COR-L47 (cell line): Measurements from ENCODE around the gene IRF2.

Source experiments
- DNase-seq: peaks from one replicate; lab custom pipeline; 2025; lab: John Stamatoyannopoulos, UW

The IRF2 gene

DNA sequence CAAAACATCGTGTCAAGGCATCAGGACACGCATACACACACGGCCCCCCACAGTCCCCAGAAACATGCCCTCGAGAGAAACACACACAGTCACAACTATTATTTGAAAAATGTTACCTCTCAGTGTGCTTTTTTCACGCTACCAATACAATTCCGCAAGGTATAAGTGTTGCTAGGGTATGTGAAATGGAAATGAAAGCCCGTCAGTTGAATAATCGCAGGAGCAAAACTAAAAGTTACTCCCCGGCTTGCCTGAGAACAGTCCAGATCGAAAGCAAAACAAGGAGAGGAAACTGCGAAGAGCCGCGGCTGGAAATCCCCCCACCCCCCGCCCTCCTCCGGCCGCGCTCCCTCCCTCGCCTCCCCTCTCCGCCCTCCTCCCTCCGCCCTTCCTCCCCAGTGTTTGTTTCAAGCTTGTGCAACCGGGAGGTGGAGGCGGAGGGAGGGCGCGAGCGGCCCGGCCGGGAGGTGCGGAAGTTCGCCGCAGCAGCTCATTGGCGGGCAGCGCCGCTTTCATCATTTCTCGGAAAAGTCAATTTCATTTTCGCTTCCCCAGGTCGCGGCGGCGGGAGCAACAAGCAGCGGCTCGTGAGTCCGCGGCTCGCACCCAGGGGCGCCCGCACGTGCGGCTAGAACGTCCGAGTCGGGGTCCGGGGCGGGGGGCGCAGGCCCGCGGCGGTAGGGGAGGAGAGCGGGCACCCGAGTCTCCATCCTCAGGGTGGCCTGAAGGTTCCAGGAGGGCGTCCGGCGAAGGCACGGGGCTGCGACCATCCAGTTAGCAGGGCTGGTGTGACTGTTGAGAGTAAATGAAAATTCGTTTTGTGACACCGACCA is at the start of gene IRF2:
TSS of gene IRF2 (minus strand) at position 288 of the 833 bp plus-strand sequence. CDS start 45,486 bp downstream, outside the sequence.
- peak; percentile 89 for DNase-seq

DNA sequence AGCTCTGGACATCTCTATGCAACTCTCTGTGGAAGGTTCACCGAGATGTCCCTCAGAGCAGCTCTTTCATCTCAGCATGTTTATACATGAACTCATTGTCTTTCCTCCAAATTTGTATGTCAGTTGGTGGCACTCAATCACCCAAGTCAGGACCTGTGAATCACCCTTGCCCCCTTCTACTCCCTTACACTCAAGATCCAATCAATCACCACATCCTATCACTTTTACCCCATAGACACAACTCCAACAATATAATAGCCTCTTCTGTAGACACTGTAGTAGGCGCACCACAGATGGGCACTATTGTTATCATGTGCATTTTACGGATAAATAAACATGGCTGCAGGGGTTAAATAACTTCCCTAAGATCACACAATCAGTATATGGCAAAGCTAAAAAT is 41.3 kb upstream of the IRF2 start:
- DNase-seq = no peak

DNA sequence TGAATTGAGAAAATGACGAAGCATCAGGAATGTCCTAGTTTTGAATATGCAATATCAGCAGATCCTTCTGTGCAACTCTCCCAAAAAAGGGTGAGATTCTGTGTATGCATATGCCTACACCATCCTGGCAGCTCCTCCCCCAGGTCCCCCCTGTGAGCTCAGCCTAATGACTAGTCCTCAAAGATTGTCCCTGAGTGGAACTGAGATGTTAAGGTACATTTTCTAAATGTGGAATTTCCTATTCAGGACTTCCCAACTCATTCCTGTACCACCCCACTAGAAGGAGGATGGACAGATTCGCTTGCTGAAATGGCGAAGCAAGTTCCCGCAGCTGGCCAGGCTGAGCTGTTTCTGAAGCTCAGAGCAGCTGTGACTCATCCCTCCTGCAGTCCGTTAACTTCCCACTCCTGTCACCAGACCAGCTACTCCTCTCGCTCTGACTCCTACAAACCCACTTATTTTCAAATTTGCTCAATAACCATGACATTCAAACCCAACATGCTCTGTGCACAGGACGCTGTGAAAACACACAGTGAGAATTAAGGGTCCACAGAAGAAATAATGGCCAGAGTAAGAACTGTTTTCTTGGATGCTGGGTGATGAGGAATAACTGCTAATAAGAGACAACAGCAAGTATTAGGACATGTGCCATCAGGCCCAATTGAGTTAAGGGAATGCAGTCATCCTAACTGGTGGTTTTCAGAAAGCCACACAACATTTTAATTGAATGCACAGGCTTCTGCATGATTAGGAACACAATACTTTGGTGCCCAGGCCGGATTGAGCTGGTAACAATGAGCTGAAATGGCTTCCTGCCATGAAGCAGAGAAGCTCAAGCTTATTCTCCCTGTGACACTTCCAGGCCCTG is 40.0 kb upstream of the IRF2 start:
- DNase-seq = no peak

DNA sequence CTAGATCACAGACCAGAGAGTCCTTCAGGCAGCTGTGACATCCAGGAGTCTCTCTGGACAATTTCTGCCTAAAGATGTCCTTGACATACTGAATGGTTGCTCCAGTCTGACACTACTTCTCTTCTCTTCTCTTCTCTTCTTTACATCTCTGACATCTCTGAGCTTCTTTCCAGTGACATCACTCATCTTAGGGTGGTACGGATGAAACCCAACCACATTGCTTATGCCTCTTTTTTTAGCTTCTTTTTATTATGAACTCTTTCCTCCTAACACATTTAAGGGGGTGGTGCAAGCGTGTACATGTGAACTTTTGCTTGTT is 39.4 kb upstream of the IRF2 start:
- DNase-seq = no peak

DNA sequence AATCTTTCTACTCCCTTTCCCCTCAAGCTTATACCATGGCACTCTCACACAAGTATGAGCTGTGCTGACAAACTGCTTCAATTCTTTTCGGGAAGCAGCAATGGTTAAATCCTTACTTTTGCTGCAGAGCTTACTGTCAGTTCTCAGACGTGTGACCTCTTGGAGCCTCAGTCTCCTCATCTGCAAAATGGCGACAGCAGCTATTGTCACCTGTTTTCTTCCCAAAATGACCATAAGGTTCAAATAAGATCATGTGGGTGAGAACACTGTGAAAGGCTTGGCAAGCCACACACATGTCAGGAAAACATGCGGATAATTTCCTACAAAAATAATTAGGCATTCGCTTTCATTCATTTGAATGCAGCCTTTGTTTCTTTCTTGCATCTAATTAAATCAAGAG is 36.8 kb upstream of the IRF2 start:
- no peak for DNase-seq

DNA sequence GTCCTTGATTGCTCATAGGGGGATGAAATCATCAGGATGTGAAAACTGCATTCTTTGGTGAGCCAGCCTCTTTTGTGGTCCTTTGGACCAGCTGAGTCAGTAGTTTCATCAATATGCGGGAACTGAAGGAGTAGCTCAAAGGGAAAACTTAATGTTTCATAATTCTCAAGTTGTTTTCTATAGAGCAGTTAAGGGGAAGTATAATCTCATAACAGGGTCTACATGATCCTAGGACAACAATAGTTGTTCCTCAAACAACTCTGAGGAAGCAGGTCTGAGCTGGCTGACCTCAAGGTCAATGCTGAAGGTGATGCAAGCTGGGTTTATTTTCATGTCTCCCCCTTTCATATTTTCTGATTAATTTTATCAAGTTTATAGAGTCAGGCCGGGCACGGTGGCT is 36.1 kb upstream of the IRF2 start:
- no peak for DNase-seq

DNA sequence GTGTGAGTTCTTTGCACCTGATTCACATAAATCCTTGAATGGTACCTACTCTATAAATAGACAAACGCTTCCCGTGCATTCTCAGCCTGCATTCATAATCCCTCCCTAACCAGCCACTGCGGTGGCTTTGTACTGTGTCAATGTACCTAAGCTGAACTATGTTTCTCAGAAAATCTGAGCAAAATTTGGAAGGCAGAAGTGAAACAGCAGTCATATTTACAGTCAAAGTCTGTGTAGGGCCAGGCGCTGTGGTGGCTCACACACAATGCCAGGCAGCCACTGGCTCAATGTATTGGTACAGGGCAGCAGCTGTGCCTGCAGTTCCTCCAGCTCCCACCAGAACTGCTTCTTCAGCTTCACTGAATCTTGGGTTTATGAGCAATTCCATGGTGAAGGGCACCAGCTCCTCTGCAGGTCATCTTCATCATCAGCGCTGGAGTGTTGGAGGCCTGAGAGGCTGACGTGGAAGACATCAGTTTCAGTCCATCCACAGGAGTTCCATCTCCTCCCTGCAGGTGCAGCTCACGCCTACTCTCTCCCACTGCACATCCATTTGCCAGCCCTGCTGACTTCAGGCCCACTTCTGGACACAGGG is 32.3 kb upstream of the IRF2 start:
- DNase-seq = no peak

DNA sequence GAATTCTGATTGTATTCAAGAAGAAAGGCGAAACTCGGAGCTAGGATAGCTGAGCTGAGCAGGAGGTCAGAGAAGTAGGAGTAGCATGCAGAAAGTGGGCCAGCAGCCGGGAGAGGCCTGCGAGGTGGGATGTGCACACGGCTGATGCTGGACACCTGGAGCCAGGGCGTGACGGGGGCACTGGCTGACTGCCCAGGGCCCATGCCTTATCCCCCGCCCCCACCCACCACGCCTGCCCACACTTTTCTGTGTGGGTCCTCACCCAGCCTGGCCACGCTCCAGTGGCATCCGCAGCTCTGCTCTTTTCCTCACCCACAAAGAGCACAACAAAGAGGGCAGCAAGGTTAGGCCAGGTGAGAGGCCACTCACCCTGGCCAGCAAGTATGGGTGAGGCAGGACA is 30.0 kb upstream of the IRF2 start:
- DNase-seq = no peak

DNA sequence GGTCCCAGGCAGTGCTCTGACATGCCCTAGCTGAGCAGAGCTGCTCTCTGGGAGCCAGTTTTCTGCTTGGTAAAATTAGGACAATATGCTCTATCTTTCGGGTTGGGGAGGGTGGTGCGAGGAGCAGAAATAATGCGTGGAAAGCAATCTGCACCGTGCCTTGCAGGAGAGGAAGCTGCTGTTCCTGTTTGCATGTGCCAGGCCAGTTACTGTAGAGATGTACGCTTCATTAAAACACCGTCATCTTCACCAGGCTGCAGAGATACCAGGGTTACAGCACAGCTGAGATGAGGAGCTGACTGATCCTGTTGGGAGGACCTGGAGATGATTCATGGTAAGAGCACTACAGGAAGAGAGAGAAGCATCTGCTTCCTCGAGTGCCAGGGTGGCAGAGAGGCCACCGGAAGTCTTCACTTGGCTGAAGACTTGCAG is 29.5 kb upstream of the IRF2 start:
- no peak for DNase-seq

DNA sequence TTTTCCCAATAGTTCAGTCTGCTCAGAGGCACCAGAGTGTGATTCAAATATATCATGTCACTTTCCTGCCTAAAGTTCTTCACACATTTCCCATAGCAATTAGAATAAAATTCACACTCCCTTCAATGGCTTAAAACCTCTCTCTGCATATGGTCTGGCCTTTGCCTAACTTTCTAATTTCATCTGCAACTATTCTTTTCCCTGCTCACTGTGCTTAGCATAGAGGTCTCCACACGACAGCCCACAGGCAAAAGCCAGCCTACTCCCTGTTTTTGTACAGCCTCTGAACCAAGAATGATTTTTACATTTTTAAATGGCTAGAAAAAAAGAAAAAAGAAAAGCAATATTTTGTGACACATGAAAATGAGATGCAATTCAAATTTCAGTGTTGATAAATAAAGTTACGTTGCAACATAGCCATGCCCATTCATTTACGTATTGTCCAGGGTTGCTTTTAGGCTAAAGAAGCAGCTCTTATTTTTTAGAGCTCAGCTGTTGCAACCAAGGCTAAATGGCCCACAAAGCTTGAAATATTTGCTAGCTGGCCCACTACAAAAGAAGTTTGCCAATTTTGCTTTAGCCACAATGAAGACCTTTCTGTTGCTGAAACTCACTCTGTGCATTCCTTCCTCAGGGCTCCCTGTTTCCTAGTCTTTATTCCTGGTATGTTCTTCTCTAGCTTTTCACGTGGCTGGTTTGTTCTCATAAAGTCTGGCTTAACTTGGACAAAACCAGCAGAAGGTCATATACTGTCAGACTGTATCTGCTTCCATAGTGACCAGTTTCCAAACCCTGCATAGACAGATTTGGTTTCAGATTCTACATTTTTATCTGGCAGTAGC is 26.6 kb upstream of the IRF2 start:
- DNase-seq = no peak

DNA sequence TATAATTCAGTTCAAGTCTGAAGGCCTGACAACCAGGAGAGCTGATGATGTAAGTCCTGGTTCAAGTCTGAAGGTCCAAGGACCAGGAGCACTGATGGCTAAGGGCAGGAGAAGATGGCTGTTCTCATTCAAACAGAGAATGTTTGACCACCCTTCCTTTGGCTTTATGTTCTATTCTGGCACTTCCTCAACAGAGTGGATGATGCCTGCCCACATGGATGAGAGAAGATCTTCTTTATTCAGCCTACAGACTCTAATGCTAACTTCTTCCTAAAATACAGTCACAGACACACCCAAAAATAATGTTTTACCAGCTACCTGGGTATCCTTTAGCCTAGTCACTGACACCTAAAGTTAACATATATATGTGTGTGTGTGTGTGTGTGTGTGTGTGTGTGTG is 25.6 kb upstream of the IRF2 start:
- no peak for DNase-seq

DNA sequence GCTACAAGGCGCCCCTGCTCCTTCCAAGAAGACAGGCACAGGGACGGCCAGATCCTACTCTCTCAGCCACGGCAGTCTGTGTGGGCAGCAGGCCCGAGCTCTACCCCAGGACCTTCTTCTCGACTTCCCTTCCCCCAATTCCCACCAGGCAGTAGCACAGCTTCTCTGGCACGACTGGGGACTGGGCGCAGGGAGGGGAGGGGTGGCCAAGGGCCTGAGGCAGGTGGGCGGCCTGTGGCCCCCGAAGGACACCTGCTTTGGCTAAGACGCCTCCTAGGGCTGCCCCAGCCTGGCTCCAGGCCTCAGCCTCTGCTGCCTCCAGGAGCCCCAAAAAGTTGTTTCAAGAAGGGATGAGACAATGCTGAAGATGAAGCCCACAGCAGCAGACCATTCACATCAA is 24.2 kb upstream of the IRF2 start:
- DNase-seq = no peak

DNA sequence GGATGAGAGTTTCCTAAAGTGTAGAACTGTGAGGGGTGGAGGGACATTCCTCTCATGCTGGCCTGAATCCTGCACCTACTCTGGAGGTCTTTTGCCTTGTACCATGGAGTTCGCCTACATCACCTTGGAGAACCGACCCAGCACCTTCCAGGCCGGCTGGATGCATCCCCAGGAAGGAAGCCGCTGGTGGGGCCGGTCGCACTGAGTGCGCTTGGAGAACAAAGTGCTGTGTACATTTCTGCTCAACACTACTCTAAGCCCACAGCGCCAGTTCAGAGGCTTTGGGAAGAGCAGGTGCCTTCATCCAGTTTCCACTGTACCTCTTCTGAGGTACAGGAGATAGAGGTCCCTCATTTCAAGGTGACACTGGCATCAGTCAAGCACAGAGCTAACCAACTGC is 15.4 kb upstream of the IRF2 start:
- DNase-seq = no peak

DNA sequence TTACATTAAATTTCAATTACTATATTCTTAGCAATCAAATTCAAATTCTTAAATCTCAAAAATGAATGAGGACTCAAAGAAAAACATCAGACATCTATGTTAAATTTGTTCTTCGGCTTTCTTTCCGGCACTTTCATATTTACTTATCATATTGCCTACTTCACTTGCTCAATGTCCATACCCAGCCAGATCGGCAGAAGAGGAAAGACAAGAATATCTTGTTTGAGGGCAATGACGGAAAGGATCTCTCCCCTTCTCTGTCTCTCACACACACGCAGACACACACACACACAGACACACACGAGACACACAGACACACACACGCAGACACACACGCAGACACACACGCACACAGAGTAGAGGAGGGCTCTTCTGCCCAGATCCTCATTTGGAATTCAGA is 13.2 kb upstream of the IRF2 start:
- DNase-seq = no peak

DNA sequence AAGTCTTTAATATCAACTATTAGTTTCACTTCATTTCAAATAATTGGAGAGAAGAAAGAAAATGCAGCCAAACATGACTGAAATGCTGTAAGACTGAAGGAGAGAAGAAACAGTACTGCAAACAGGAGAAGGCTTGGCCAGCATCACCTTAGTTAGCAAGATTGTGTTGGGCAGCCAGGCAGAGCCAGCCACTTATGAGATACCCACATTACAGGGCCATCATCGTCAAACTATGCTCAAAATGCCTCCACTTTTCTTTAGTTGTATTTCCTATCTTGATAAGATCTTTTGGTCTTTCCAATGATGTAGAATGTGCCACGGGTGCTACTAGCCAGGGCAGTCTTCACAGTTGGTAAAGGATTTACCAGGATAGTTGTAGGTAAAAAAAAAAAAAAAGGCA is 10.9 kb upstream of the IRF2 start:
- DNase-seq = no peak

DNA sequence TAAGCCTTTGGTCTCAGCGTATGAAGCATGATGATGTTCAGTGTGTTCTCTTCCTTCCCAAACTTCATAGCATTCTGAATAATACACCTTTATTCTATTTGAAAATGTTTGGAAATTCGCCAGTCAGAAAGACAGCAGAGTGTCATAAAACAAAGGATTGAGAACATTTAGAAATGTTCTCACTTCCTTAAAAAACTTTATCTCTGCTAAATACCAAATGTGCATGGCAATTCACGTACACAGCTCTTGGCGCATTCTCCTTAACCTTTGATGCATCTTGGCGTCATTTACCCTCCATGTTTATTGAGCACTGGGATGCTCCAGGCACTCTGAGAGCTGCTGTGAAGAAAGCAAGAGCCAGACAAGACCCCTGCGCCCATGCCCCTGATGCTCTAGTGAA is 7.2 kb upstream of the IRF2 start:
- DNase-seq = no peak

DNA sequence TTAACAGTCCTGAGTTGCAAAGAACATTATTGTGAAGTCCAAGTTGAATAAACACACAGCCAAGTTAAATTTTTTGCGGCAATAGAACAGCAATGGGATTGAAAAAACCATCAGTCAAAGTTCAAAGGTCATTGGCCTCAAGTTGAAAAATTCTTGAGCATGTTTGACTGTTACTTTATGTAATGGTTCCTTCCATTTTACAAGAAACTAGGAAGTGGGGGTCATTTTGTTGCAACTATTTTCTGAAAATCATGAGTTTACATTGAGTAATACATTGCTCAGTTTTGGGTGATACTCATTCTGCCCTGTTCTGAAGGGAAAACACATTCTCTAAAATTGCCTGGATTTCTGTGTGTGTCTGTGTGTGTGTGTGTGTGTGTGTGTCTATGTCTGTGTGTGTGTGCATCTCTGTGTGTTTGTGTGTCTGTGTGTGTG is 5.2 kb upstream of the IRF2 start:
- no peak for DNase-seq

DNA sequence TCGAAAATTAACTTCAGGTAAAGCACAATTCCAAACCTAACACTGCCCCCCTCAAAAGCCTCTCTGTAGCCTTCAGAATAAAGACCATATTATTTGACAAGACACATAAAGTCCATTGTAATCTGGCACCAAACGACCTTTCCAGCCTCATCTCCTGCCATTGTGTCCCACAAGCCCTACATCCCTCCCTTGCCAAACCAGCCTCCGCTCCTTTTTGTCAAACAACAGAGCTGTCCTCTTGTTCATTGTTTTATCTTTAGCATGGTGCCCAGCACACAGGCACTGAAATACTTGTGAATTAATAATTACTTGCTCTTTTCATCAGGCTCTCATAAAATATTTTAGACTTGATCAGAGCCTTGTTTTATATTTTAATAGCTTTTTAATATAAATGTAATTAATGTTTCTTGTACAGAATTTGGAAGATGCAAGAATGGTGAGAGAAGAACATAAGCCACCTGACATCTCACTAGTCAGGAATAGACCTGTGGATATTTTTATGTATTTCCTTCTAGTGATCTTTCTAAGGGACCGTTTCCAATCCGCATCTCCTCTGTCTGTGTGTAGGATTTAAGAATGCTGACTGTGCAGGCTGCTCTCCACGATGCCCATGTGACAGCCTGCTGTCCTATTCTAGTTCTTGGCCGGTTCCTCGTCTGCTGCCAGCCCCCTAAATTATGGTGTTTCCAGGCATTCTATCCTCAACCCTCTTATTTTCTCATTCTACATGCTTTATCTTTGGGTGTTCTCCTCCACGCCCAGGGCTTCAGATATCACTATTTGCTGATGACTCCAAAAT is 3.0 kb upstream of the IRF2 start:
- no peak for DNase-seq

DNA sequence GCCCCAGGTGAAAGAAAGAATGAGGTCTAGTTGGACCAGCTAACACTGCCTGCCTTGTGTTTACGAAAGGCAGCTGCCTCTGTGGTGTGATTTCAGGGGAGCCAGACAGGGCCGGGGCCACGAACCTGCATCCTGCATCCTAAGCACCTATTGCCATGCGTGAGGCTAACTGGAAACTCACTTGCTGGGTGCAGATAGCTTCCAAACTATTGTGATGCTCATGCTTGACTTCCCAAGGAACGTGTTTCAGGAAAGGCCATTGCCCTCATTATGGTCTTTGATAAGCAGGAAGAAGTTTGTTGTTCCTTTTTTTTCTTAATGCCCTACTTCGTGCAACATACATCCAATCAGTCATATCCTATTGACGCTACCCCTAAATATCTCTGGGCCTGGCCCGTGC is 2.3 kb upstream of the IRF2 start:
- no peak for DNase-seq

DNA sequence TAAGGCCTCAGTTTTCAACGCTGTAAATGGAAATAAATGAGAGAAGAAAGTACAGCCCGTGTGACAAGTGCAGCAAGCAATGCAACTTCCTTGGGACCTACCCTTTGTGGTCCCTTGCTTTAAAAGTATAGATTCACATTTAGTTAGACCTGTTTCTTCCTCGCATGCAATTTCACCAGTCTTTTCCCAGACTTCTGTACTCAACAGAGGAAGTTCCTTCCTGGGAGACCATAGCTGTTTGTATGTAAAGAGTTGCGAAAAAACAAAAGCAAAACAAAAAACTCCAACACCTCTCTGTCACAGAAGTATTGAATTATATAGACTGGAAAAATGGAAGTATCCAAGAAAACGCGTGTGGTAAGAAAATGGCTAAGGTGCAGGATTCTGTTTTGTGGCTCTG is 1.1 kb upstream of the IRF2 start:
- no peak for DNase-seq

DNA sequence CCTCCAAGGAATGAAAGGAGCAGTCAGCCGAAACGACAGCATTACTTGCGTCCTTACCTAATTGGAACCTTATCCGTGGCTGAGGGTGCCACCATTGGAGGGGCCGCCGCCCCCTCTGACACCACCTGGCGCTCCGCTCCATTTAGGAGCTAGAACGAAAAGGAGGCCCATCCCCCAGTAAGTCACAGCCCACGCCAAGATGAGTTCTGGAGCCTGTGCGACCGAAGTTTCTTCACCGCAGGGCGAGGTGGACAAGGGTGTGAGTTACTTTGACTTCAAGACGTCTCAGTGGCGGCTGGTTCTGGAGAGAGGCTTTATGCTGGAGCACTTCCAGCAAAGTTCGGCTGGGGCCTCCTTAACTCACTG is 729 bp upstream of the IRF2 start:
- DNase-seq = no peak
